Mesenteric fat pad (tissue), 1 donor: Measurements from ENCODE around the gene CNTNAP5. TPM values are rescaled to one million over a fixed set of nuclear protein-coding genes. Genes with fewer than 3 reads are reported as not detected.

Source experiments
- DNase-seq: peaks from one replicate; pipeline ENCODE4 v3.0.0-alpha.2; 2020; ENCODE audit warnings: low spot score
- total RNA-seq: library from RNA; stranded (reverse); fragmentation: NEBNext Ultra II Directional; extraction: Animal tissue kit (Norgen Biotek cat#: 25700); gene quantifications from one replicate; pipeline ENCODE4 v1.2.1, GENCODE V29; 2021
- donor health status: DM: yes; HTN: yes; CAD: no.

Gene CNTNAP5
- total RNA-seq, 1 donor from 2014 or later: not detected

DNA sequence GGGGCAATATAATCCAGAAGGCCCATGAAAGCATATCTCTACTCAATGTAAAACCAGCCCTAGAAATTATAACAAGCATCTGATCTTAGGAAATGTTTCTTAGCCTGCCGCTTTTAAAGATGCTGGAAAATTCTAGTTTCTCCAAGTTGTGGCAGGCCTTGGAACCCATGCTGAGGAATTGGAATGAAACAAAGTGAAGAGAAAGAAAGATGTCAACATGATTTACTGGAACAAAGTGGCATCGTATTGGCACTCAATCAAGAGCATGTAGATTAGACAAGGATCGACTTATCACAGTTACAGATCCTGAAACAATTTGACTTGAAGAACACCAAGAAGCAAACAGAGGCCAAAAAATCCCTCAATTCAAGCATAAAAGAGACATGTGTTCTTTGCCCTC is 28.7 kb downstream of the CNTNAP5 start:
- no peak for DNase-seq

DNA sequence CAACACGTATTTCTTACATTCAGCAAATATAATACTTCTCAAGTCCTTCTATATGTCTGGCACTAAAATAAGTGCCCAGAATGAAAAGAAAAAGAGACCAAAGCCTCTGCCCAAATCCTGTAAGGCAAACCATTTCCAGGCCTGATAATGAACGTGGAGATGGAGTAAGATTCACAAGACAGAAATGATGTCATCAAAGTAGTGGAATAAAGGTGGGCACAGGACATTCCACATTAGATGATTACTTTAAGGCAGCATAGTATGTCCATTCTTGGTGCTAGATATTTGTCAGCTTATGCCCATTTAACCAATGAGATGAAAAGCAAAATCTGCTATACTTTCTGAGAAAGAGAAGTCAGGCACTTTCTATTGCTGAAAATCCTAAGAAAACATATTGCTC is 38.5 kb downstream of the CNTNAP5 start:
- DNase-seq: no peak

DNA sequence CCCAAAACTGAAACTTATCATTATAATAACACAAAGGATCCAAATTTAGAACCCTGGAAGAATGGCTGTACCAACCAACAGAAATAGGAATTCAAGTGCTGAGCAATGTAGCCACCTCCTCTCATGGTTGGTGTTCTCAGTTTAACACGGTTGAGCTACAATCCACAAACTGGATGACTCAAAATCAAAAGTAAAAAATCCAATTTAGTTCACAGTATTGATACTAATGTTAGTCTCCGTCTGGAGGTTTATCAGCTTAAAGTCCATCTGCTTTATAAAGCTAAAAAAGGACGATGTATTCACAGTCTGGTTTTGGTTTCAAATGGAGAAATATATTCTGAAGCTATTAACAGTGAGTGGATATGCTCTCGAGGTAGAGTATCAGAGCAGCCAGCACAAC is 40.5 kb downstream of the CNTNAP5 start:
- no peak for DNase-seq

DNA sequence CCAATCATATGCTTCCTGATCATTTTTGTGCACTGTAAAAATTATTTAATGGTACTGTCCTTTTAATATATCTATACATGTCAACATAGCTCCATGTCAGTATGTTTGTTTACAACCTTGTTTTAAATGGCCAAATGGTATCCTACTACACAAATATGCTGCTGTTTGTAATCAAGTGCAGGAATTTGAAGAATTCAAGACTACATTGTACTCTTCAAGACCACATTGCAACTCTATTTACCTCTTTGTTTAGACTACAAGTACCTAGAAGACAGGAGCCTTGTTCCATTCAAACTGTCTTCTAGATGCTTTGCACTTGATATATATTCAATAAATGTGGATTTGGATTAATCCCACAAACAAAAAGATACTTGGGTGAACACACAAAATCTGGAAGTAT is 41.7 kb downstream of the CNTNAP5 start:
- no peak for DNase-seq

DNA sequence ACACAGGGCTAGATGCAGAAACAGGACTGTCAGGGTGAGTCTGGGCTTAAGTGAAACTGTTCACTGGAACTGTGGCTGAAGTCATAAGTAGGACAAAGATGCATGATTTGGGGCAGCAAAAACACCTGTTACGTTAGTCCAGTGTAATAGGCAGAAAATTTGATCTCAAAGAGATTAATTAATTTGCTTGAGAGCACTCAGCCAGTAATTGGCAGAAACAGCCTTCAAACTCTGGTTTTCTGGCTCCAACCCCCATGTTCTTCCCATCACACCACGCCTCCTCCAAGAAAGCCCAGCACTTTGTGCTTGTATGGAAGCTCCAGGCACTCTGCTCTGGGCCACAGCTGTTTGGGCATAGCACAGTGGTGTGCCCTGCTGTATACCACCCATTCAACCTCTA is 54.0 kb downstream of the CNTNAP5 start:
- no peak for DNase-seq

DNA sequence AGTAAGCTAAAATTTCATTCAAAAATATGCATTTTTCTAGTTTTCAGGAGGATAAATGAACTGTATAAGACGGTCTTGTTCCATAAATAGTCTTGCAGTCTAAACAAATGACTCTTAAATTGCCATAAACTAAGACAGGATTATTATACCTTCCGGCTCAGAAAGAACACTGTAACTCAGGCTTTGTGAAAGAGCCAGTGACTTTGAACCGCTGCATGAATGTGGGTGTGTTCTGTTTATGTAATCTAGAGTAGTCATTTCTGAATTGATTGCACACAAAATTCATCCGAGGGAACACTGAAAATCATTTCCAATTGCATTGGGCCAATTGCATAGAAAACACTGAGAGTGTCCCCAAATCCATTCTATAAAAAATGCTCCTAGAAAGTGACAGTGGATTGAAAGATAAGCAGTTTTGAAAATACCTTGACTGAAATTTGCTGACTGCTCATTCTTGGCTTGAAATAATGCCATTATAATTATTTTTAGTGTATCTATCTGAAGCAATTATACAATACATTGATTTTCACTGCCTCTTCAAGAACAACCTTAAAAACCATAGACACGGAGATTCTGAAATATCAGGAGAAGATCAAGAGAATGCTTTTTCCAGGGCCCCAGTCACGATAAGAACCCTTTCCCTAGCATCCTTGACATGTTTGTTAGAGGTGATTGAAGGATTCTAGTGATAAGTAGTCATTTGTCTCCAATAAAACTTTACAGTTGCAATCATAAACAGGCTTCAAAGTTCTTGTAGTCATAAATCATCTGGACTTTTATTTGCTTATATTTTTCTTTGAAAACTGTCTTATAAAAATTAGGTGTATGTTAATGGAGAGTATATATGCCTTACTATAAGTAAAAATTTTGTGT is 55.4 kb downstream of the CNTNAP5 start:
- DNase-seq: no peak

DNA sequence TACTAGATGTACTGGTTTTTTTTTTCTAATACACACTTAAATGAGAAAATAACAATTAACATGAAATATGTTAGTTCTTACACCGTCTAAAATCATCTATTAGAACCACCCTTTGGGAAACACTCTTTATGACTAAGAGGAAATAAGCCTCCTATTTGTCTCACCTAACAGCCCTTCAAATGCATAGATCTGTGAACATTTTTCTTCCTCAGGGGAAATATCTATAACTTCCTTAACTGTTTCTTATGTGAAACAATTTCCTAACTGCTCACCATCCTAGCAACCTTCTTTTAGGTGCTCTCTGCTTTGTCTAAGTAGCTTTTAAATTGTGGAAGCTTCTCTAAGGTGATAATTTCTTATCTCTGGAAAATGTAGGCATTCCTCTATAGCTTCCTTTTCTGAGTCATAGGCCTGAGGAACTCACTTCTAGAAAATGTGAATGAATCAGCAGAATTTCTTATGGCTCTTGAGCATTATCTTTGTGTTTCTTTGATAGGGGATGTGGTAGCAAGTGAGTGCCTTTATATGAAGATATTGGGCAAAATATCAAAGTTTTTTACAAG is 56.1 kb downstream of the CNTNAP5 start:
- DNase-seq: no peak

DNA sequence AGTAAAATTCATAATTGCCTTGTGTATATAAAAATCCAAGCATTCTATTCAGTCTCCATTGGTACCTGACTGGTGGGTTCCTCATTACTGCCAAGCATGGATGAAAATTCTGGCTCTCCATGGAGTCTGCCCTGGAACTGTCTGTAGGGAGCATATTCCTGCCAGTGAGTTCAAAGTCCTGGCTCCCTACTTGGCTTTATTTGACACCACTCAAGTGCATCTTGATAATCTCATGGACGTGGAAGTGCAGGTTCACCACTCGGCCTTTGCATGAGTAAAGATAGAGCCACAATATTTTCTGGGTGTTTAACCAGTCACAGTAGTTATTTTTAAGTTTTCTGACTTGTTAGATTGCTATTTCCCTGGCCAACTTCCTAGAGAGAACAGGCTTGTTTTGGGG is 63.5 kb downstream of the CNTNAP5 start:
- no peak for DNase-seq

DNA sequence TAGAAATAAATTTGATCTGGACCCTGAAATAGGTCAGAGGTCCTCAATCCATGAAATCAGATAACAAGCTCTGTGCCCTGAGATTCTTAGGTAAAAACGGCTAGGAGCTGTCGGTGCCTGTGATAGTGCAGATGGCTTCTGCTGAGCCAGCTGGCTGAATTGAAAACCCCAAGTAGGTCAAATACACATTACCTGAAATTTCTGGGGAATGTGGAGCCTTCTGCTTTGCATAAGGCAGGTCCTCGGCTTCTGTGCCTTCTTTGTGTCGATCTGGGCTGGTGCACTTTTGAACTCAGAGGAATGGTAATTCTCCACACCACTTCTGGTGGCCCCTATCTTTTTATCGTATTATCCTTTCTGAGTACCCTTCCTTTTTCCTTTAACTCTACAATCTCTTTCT is 66.6 kb downstream of the CNTNAP5 start:
- no peak for DNase-seq

DNA sequence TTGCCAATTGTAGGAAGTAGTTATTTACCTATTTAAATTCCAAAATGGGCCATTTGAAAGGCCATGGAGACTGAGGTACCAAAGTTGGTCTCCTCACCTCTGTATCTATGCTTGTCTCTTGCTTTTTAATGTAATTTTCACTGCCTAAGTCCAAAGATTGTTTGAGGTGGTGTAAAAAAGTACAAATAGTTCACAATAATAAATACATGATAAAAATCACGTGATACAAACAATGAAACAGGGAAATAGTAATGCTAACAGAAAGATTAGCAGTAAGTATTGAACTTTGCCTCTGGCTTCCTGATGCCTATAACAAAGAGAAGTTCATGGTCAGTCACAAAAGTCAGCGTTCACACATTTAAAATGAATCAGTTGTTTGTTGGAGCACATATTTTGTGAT is 67.6 kb downstream of the CNTNAP5 start:
- DNase-seq: no peak

DNA sequence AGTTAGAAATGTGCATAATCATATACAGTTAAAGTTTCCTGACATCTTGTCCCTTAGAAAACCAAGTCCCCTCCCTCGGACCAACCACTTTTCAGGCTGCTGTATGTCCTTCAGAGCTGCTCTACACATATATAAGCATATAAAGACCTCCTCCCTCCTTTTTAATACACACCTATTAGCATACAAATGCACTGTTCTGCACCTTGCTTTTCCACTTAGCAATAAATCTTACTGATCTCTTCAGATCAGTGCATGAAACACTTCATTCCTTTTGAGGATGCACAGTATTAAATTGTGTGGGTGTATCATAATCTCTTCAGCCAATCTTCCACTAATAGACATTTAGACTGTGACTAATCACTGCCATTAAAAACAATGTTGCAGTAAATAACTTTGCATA is 79.8 kb downstream of the CNTNAP5 start:
- no peak for DNase-seq

DNA sequence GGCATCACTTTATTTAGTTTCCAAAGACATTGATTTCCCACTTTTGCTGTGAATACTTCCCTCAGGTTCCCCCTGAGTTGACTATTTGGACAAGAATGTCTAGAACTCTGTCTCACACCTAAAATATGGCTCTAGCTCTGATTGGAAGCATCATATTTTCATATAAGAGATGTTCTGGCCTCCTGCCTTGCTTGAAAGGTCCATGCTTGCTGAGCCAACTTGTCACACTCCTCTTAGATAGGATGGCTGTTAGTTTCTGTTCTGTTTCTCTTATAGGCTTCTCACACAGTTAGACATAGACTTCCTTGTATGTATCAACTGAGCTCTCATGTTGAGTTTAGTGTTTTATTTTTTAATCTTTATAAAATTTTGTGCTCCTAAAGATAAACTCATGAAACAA is 87.1 kb downstream of the CNTNAP5 start:
- DNase-seq: no peak

DNA sequence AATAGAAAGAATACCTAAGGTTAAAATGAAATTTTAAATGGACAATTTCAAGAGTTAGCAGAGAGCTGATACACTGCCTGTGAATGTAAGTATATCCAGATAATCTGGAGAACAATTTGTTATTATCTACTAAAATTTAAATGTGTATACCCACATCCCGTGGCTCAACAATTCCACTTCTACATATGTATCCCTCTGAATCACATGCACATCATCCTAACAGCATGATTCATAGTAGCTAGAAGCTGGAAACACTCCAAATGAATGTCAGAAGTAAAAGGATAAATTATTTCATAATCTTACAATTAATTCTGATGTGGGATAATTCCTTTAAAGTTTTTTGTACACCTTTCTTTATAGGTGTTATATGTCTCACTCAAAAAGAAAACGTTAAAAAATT is 87.9 kb downstream of the CNTNAP5 start:
- no peak for DNase-seq

DNA sequence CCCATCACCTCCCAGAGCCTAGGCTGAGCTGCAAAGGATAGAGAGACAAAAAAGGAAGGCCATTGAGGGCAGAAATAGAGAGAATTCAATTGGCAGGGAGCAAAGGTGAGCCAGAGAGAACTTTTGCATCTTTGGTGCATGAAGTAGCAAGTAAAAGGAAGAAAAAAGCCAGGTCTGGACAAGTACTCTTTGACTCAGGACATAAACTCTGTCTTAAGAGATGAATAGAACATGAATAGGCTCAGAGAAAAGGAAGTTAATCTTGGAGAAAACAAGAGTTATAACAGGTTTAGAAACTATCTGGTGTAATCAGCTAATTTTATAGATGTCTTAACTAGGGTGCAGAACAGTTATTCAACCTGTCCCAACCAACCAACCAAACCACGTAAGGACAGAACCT is 95.2 kb downstream of the CNTNAP5 start:
- DNase-seq: no peak

DNA sequence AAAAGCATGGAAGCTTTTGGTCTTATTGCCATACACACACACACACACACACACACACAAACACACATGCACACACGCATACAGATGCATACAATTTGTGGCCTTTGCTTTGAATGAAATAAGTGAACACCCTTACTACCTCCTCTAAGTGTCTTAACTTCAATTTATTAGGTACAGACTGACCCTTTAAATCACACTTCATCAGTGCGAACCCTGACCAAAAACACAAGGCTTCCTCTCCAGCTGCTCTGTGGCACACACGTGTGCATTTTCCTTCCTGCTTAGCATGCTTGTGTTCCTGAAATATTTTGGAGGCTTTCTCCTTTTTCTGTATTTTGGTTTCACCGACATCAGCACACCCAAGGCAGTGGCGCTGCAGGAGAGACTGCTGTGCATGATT is 96.0 kb downstream of the CNTNAP5 start:
- DNase-seq: no peak

DNA sequence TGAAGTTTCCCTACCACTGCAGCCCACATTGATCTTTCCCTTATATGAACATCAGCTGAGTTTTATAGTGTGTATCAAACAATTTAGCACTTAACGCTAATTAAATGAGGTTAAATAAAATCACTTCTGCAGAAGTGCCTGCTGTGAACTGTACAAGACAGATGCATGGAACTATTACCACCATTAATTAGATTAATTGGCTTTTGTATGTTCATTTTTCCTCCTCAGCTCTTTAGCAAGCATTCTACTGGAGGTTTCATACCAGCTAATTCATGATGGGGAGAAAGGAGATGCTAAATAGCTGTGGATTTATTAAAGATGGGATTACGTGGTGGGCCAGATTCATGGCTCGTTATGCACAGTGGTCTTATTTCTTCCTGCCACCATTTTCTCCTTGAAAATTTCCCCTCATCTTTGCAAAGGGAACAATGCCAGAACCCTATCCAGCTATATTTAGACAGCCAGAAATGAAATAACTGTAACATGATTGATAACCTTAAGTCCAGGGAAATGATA is 96.7 kb downstream of the CNTNAP5 start:
- no peak for DNase-seq

DNA sequence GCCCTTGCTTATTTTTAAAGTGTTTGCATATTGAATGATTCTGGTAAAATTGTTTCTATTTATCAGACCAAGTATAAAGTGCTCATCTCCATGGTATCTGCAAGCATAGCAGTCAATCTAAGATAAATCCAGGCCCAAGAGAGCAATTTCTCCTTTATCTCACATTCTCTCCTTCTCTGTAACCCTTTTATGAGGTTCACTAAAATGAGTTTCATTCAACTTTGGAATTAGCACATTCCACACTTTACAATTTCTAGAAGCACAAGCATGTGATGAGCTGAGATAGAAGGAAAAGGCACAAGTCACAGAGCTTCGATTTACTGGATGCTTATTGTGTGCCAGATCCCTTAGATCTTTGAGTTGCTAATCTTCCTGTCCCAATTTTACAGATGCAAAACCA is 97.3 kb downstream of the CNTNAP5 start:
- no peak for DNase-seq

DNA sequence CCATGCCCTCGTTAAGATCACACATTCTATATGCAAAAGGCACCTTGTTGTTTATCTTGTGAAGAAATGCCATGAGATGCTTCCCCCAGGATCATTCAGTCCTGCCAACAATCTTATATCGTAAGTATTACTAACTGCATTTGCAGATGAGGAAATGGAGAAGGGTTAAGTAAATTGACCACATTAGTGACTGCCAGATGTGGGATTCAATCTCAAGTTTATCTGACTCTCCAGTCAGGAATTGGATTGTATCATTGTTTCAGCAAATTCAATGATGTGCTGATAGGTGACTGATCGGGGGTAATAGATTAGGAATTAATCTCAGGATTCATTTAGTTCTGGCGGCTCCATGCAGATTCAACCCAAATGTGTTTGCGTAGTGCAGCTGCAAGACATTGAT is 106.2 kb downstream of the CNTNAP5 start:
- DNase-seq: no peak

DNA sequence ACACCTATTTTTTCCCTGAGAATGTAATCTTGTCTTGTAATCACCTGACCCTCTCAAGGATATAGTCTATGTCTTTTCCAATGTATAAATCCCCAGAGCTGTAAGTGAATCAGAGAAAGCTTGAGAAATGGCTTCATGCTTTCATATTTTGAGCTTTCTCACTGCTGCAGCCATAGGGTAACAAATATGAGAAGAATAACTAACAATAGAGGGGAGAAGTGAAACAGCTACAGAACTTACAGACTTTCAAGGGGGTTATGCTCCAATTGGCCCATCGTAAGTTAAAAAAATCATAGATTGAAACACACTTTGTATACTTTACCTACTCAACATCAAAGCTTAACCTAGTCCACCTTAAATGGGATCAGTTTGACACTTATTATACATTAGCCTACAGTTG is 111.0 kb downstream of the CNTNAP5 start:
- no peak for DNase-seq

DNA sequence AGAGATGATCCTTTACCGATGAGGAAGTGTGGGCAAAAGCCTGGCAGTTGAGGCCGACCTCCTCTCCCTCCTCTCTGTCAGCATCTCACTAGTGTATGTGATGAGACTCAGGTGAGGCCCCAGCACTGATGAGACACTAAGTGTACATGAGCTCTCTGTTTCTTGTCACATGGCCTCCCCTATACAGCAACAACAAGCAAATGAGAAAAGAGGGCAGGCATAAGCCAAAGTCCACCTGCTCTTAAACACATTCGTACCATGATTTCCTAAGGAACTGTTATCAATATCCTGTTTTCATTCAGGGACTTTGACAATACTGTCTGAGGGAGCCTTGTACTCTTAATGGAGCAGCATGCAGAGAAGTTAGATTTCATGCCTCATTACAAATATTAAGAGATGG is 113.0 kb downstream of the CNTNAP5 start:
- no peak for DNase-seq

DNA sequence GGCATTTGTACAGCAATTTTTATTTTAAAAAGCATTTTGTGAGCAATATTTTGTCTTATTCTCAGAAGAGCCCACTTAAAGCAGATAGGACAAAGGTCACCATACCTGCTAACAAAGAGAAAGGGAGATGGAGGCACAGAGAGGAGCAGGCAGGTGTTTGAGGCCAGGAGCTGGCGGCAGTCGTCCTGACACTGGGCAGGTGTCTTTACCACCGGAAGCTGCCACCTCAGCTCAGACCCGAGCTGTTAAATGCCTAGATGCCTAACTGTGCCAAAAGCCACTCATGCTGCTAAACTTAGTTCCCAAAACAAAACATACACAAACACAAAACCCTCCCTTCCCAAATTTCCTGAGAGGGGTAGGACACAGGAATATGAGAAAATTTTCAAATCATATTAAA is 120.9 kb downstream of the CNTNAP5 start:
- DNase-seq: no peak

DNA sequence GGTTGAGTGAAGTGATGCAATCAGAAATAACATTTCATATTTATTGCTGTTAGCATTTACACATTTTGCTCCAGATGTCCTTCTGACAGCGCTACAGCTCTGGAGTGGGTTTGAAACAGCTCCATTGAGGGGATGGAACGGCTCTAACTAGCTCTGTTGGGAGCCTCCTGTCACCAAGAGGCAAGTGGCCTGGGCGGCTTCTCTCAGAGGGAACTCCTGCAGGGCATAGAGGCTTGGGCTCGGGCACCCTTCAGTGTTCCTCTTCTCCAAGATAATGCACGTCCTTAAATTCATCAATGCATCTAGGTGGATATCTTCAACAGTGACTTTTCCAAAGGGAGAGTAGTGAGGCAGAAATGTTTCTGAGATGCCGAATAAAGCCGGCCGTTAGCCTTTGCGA is 122.5 kb downstream of the CNTNAP5 start:
- DNase-seq: no peak

DNA sequence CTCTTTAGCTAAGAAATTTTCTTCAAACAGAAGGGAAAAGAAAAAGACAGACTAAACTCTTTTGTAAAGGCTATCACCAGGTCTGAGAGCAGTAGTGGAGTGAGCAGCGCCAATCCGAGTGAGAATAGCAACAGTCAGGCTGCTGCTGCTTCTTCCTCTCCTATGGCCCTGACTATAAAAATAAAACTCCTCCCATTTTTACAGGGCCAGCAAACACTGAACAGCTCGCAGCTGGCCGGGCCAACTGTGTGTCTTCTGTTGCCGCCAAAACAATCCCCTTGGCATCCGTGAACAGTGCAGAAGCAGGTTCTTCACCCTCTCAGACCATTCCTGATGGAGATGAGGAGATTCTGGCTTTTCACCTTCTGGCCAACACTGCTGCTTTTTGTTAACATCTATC is 124.5 kb downstream of the CNTNAP5 start:
- DNase-seq: no peak
